Measurements from ENCODE around the gene PAX3.

The PAX3 gene

GRCh38 chr2:222264791-222265320, 33.9 kb downstream of the PAX3 start:
- DNase-seq, result no peak

DNA sequence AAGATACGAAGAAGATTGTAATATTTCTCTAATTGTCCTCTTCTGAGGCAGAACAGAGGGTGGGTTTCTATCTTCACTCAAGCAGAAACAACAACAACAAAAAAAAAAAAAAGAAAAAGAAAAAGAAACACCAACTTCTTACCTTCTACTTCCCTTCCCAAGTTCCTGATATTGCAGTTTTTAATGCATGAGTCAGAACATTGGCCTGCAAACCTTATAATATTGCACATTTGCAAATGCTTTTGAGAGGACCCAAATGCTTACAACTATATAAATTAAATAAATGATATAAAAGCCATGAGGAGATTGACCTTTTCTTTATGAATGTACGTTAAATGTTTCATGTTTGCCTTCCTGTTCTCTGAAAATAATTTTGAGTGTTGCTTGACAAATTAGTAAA, 37.3 kb downstream of the PAX3 start:
- no peak for DNase-seq

GRCh38 chr2:222257645-222258044, 41.2 kb downstream of the PAX3 start:
- DNase-seq, result no peak

DNA sequence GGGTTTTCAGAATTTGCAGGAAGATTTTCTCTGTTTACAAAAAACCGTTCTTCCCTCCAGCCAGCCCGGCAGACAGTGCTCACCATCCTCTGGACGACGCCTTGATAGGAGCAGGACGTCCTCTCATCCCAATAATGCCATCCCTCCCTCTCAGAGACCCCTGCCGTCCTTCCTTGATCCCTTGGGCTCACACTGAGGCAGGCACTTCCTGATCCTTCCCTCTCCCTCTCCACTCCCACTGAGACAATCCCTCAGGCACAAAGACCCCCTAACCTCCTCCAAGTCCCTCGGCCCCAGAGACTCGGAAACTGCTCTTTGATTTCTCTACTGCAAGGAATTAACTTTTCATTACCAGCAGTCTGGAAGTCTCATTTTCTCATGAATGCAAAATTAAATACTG, 42.5 kb downstream of the PAX3 start:
- DNase-seq, result no peak

DNA sequence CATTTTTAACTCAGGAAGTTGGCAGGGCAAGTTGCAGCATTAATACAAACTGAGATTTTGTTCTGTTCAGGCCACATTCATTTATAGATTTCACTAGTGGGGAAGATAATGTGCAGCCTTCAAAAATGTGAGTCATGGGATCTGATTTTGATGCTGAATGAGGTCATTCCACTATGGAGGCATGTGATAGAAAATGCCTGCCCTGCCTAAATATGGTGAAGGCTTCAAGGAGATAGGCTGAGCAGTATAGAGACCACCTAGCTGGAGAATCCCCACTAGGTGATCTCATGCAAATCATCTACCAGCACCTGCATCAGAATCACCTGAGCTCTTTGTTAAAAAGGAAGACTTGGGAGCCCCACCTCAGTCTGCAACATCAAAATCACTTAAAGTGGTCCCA, 43.7 kb downstream of the PAX3 start:
- DNase-seq, result no peak

- DNase-seq, result no peak
Measured at GRCh38 chr2:222250313-222250712, 48.5 kb downstream of the PAX3 start.

DNA sequence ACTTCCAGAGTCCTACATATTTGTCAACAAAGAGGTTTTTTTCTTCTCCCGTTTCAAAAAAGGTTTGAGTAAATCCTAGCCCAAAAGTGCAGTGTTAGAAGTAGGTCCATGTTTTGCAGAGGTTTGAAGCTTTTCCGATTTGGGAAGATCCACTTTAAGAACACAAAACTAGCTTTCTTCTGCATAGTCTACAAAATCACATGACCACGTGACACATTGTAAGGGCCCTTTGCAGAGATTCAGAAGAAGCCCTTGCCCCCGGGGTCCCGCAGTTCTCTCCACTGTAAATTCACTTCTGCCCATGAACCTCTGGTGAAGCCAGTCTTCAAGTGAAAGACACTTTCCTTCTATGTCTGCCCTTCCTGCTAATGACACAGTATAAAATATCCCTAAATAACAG, 49.4 kb downstream of the PAX3 start:
- no peak for DNase-seq

GRCh38 chr2:222248818-222249217, 50.0 kb downstream of the PAX3 start:
- DNase-seq, result no peak

GRCh38 chr2:222248256-222248655, 50.5 kb downstream of the PAX3 start:
- DNase-seq, result no peak

DNA sequence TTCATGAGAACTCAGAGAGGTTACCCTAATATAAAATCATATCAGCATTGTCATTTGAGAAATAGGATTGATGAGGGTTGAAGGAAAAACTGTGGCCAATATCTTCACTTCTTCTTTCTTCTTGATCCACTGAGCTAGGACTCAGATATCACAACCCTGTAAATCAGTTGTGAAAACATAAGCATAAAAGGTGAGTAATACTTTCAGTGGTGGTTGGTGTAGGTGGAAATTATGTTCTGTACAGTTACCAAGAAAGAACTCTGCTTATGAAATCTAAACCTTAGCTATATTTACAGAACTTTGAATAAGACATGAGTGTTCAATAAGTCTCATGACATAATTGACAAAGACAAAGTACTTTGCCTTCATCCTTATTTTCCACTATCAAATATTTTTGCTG, 56.3 kb downstream of the PAX3 start:
- DNase-seq, result no peak

- peak; percentile 57 for DNase-seq
Measured at GRCh38 chr2:222241128-222241870, 57.5 kb downstream of the PAX3 start.

GRCh38 chr2:222240676-222241049, 58.1 kb downstream of the PAX3 start:
- no peak for DNase-seq

DNA sequence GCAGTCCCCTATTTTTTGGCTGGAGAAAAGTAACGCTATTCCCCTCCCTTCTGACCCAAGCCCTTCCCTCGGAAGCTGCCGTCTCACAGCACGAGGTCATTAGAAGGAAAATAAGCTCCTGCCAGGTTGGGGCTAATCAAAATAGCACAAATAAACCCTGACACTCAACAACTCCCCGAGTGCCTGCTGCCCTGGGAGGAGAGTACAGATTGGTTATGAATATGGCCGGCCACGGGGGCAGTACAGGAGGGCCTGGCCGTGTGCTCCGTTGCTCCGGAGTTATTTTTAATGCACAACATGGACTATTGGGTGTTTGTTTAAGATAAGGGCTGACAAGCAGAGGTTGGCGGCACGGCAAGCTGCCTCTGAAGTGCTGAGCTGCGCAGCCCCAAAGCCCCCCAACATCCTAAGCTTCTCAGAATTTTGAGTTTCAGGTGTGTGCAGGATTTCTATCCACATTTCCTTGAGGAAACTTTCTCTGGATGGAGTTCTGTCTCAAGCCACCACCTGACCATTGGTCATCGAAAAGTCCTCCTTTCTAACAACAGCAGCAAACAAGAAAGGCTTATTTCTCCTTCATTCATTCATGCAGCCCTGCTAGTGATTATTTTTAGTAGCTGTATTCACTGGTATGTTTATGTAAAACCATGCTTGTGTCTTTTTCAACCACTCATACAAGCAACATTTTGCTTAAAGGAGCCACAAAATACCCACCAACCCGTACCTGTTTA, 58.7 kb downstream of the PAX3 start:
- no peak for DNase-seq

DNA sequence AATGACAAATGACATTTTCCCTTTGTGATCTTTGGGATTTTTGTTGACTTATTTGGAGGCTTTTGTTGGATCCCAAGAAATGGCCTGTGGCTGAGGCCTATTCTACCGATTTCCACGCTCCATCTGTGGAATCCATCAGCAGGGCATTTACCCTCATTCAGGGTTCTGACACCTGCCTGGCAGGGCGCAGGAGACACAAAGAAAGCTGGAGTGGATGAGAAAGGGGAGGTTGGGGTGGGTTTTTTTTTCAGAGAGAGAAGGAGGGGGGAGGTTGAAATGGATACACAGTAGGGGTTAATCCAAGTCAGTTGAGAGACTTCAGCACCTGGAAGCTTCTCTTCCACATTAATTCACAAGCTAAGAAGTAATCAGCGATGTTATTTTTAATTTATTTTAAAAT, 59.7 kb downstream of the PAX3 start:
- no peak for DNase-seq

GRCh38 chr2:222238072-222238471, 60.7 kb downstream of the PAX3 start:
- no peak for DNase-seq

DNA sequence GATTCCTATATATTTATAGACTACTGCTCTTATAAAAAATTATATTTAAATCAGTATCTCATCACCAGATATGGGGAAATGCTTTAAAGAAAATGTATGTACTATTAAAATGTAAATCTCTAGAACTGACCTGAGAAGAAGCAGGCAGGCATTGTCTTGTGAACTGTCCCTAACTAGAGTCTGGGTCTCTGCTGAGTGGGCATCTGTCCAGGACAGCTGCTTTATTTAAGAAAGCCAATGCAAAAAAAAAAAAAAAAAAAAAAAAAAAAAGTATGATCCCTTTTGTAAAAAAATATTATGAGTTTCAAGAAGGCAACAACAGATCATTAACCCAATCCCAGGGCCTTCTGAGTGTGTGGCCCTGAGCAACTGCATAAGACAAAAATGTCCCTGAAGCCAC, 66.0 kb downstream of the PAX3 start:
- DNase-seq, result no peak

DNA sequence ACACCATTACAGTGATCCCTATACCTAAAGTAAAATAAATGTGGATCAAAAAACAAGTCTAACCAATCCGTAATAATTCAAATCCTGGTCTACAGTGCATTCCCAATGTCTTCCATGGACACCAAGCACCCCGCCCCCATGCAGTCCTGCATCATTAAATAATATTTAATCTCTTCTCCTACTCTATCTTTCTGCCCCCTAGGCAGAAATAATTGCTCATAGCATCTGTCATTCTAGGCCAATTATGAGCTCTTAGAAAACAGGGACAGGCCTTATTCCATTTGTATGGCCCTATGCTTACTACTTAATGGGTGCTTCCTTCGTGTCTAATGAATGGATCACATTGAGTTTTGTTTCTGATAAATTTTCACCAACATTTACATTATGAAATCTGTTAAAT, 66.4 kb downstream of the PAX3 start:
- DNase-seq, result no peak

DNA sequence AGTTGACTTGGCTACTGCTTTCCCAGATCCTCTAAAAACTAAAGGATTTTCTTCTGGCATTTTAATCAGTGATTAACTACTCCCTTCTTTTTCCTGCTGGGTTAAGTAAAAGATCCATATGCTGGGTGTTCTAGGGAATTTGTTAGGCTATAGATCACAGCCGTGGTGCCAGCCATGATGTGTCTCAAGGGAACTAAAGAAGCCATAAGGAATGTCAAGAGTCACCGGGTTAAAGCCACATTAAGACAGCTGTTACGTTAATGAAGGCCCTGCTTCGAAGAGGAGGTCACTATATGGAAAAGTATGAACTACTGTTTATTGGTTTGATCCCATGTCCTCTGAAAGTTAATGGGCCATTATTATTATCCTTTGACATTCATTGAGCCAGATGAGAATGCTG, 70.7 kb downstream of the PAX3 start:
- DNase-seq, result no peak

DNA sequence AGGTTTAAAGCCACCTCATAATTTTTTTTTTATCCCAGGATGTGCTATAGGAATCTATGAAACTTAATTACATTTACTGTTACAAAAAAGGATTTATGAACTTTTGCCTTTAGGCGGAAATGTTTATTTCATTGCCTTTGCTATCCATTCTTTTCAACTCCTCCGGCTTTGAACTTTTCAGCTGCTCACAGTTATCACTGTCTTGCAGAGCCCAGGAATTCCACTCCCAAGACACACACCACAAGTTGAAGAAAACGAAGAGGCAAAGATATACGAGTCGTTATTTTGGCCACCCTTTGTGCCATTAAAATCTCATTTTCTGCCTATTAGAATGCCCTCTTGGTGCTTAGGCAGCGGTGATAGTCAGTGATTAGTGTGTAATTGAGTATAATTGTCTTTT, 80.0 kb downstream of the PAX3 start:
- no peak for DNase-seq

- no peak for DNase-seq
Measured at GRCh38 chr2:222217712-222218111, 81.1 kb downstream of the PAX3 start.

GRCh38 chr2:222214885-222215284, 83.9 kb downstream of the PAX3 start:
- DNase-seq, result no peak

DNA sequence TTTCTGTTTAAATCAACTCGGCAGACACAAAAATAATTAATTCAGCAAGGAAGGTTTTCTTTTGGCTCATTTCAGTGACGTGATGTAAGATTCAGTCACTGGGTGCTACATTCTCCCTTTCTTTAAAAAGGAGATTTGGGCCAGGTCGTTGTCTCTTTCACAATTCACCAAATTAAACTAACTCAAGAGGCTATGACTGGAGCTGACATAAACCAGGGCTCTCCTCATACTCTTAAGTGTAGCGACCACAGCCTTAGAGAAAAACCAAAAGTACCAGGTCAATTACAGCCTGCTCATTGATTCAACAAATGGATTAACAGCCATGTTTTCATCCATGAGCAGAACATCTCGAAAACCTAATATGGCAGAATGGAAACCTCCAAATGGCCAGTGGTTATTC, 85.7 kb downstream of the PAX3 start:
- DNase-seq, result no peak

GRCh38 chr2:222212571-222212970, 86.2 kb downstream of the PAX3 start:
- no peak for DNase-seq

DNA sequence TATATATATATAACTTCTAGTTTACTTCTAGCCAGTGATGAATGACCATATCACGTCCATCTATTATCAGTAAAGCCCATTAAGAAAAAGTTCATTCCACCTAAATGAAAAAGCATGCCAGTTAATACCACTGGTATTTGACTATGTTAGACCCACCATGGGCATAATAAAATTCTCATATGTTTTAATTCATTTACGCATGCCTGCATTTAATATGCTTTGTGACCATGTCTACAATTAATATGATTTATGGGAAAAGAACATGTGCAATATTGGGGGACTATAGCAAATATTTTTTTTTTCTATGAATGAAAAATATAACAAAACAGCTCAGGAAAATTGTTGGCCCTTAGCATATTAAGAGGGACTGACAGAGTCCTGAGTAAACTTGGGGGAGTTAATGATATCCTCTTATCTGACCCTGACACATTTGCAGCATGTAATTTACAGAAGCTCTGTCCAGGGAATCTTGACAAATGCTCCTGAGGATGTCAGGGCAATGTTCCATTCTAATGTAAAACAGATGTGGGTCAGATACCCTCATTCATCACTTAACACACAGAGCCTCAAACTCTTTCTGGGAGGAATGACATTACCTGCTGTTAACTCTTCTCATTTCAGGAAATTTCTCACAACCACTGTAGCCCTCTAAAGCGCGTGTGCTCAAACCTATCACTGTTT, 90.6 kb downstream of the PAX3 start:
- no peak for DNase-seq
